Gastroesophageal sphincter (tissue), 3 donors: ENCODE data around the gene DHRS4L2.
"Not testable (repeated sequence)": the region's sequence is repeated elsewhere in the genome, so short reads cannot be mapped to it uniquely, and the experiment has no call there.

Experiments used
- POLR2A ChIP-seq, 2 donors: fragments of 450-650 bp; IDR thresholded peaks; one replicate each; pipeline ENCODE4 v1.6.1; 2017; ENCODE audit warnings: antibody characterized with exemption in 2 of 2, mild to moderate bottlenecking in 2 of 2, moderate library complexity in 1 of 2
- POLR2AphosphoS5 ChIP-seq: sonication (generic); formaldehyde crosslinking; IDR thresholded peaks from one replicate; pipeline ENCODE4 v1.6.1; 2017; ENCODE audit warnings: antibody characterized with exemption
- TF ChIP-seq, protein P1 (sequence below), 4 experiments: fragments of 200-600 bp in 2 of 4; fragments of 450-650 bp in 2 of 4; sonication (generic) in 1 of 4; IDR thresholded peaks; one replicate each; pipeline ENCODE4 v1.5.1; 2017 to 2019; ENCODE audit warnings: antibody characterized with exemption in 4 of 4, mild to moderate bottlenecking in 2 of 4, moderate library complexity in 2 of 4

DNA sequence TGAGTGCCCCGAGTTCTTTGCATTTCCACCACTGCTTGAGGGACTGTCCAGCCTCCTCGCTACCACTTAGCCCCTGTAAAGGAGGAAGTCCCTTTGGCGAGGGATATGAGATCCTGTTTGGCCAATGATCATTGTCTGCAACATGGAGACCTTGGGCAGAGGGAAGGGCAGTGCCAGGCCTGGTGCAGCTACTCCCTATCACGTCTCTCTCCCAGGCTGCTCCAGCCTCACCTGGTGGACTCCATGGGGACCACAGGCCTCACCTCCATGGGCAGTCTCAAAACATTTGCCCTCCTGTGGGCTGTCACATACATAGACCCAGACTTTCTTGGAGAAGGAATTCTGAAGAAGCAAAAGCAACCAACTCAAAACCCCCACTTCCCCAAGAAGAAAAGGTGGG, 47.0 kb downstream of the DHRS4L2 start:
- TF ChIP-seq POLR2A (IDR thresholded peaks at IDR 0.05); POLR2AphosphoS5: not testable (repeated sequence)
- TF ChIP-seq, protein P1, sequence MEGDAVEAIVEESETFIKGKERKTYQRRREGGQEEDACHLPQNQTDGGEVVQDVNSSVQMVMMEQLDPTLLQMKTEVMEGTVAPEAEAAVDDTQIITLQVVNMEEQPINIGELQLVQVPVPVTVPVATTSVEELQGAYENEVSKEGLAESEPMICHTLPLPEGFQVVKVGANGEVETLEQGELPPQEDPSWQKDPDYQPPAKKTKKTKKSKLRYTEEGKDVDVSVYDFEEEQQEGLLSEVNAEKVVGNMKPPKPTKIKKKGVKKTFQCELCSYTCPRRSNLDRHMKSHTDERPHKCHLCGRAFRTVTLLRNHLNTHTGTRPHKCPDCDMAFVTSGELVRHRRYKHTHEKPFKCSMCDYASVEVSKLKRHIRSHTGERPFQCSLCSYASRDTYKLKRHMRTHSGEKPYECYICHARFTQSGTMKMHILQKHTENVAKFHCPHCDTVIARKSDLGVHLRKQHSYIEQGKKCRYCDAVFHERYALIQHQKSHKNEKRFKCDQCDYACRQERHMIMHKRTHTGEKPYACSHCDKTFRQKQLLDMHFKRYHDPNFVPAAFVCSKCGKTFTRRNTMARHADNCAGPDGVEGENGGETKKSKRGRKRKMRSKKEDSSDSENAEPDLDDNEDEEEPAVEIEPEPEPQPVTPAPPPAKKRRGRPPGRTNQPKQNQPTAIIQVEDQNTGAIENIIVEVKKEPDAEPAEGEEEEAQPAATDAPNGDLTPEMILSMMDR (IDR thresholded peaks at IDR 0.05) = peak in 1 of 4 experiments; percentile 9
